MM.1S (cell line): ENCODE measurements around the gene PTPN13.

Source experiments
- EZH2 ChIP-seq: fragments of 300-600 bp; sonication (generic); optimal IDR thresholded peaks from 2 replicates; pipeline ENCODE3; 2017; ENCODE audit warnings: low read depth, mild to moderate bottlenecking, antibody characterized with exemption, low read length, mixed read lengths
- EZH2phosphoT487 ChIP-seq: fragments of 300-600 bp; sonication (generic); IDR thresholded peaks from 2 replicates; pipeline ENCODE4 v1.6.1; 2018; ENCODE audit warnings: antibody characterized with exemption, low read length
- TF ChIP-seq, protein P1 (sequence below): fragments of 300-600 bp; sonication (generic); IDR thresholded peaks from 2 replicates; pipeline ENCODE4 v1.5.1; 2016; ENCODE audit warnings: antibody characterized with exemption, low read length, mixed read lengths

DNA sequence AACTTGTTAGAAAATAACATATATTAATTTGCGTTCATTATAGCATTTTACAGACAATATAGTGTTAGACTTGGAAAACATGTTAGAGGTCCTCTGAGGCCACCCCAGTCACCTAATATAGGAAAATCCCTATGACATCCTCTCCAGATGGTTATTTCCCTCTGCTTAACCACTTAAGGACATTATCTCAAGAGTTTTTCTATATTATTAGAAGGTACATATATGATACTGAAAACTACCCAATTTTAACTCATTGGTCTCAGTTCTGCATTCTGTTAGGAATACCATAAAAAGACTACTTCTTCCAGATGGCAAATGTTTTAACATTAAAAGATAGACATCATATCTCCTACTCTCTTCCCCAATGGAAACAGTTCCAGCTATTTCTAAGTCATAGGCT lies 21.4 kb downstream of the PTPN13 start:
- TF ChIP-seq EZH2: no peak
- TF ChIP-seq, protein P1, sequence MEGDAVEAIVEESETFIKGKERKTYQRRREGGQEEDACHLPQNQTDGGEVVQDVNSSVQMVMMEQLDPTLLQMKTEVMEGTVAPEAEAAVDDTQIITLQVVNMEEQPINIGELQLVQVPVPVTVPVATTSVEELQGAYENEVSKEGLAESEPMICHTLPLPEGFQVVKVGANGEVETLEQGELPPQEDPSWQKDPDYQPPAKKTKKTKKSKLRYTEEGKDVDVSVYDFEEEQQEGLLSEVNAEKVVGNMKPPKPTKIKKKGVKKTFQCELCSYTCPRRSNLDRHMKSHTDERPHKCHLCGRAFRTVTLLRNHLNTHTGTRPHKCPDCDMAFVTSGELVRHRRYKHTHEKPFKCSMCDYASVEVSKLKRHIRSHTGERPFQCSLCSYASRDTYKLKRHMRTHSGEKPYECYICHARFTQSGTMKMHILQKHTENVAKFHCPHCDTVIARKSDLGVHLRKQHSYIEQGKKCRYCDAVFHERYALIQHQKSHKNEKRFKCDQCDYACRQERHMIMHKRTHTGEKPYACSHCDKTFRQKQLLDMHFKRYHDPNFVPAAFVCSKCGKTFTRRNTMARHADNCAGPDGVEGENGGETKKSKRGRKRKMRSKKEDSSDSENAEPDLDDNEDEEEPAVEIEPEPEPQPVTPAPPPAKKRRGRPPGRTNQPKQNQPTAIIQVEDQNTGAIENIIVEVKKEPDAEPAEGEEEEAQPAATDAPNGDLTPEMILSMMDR: no peak
- no peak for TF ChIP-seq EZH2phosphoT487
